Stimulated activated CD8-positive, alpha-beta memory T cell treated with anti-CD3 and anti-CD28 coated beads, Interleukin-15, amount 100 ng/mL, for 1 hour (primary cell): Measurements from ENCODE around the gene NCOA4.
A peak's percentile ranks its signal among the peaks of the same experiment; 100 is the strongest.
"Not testable (repeated sequence)": the region's sequence is repeated elsewhere in the genome, so short reads cannot be mapped to it uniquely, and the experiment has no call there.

Source experiments
- DNase-seq: peaks from one replicate; pipeline ENCODE4 v3.0.0-alpha.2; 2020; ENCODE audit warnings: low read depth

NCOA4 gene

DNA sequence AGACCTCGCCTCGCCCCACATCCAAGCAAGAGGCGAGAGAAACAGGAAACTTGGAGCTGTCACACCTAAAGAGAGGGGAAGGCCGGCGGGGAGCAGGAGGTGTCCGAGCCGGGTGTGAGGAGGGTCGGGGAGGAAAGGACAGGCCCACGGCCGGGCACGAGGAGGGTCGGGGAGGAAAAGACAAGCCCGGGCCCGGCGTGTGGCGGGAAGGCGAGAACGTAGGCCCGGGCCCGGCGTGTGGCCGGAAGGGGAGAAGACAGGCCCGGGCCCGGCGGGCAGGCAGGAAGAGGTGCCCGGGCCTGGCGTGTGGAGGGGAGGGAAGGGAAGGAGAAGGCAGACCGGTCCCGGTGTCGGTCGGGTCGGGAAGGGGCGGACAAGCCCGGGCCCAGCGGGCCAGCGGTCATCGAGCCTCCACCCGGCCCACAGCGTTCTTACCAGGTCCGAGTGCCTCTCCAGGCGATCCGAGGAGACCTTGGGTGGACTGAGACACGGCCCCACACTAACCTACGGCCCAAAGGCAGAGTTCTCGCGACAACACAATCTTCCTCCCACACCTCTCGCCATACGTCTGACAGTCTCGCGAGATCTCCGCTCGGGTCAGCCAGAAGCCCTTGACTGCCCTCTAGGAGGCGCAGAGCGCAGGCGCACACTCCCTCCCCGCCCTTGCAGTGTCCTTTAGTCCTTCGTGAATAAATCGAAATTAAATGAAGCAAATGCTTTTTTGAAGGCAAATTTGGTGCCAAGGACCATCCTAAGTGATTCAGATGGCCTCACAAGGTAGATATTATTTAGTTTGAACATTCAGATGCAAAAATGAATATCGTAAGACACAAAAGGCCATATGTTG is at the start of gene NCOA4:
TSS of gene NCOA4 (minus strand) at position 533 of the 847 bp plus-strand sequence. CDS start 13,943 bp downstream, outside the sequence.
- peak; percentile 90 for DNase-seq

DNA sequence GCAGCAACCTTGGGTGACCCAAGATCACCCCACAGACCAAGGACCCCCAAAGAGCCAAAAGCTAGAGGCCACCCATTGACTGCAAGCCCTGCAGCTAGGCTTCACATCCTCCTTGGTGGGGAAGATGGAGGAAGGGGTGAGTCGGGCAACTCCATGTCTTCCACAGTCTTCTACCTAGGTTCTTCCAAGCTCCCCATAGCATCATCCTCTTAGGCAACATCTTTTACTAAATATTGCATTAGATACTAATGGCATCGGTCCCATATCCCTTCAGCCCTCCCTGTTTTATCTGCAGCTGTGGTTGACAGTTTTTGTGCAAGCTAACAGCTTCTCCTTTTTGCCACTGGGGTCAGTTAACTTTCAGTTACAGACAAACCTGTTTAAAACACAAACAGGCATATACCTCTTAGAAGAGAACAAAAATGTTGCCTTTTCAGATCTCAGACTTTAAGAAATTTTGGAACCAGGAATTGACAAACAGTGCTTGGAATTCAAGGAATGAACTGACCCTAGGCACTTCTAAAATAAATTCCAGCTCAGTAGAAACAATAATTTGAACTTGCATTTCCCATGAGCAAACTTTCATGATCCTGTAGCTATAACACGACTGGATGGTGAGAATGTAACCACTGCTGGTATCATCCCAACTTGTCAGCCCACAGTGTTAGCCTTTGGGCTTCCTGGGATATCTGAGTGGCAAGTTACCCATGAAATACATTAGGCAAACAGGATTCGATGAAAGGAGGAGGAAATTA is 49.6 kb upstream of the NCOA4 start:
- DNase-seq = no peak

DNA sequence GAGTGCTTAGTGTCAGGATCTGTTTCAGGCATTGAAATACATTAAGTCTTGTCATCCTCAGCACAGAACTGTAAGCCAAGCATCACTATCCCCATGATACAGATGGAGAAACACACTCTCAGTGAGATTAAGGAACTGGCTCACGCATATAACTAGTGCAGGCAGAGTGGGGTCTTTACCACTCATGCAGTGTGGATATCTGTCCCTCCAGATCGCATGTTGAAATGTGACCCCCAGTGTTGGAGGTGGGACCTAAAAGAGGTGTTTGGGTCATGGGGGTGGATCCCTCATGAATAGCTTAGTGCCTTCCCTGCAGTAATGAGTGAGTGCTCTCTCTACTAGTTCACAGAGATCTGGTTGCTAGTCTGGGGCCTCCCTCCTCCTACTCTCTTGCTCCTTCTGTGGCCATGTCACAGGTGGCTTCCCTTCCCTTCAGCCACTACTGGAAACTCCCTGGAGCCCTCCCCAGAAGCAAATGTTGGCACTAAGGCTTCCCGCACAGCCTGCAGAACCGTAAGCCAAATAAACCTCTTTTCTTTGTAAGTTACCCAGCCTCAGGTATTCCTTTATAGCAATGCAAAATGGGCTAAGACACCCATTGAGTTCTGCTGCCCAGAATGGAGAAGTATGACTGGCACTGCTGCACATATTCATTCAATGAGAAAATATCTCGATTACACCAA is 47.4 kb upstream of the NCOA4 start:
- DNase-seq = no peak

DNA sequence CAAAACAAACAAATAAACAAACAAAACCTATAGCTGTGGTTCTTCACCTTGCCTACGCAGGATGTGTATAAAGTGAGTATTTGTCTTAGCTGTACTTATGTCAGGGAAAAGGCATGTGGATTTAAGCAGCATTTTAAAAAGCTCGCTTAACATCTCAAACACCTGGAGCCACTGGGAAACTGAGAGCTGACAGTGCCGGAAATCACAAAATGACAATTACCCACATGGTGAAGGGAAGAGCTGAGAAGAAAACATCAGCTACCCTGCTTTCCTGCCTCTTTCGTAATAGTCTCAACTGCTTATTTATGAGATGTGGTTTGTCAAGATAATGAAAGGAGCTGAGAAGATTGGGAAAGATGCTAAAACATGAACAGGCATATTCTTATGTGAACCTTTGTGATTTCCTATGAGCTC is 46.7 kb upstream of the NCOA4 start:
- DNase-seq = no peak

DNA sequence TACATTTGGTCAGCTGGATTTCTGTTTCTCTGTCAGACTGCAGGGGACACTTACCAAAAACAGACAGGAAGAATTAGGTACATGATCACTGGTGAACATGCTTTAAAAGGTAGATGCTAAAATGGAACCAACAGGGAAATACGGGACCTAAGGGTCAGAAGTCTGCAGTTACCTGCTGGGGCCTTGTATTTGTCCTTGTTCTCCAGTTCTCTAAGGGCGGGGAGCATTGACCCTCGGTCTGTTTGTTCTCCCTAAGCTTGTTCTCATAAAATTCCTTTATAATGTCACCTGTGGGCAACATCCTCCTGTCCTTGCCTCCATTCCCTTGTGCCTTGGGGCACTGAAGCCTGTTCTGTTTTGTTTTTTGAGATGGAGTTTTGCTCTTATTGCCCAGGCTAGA is 45.4 kb upstream of the NCOA4 start:
- no peak for DNase-seq

DNA sequence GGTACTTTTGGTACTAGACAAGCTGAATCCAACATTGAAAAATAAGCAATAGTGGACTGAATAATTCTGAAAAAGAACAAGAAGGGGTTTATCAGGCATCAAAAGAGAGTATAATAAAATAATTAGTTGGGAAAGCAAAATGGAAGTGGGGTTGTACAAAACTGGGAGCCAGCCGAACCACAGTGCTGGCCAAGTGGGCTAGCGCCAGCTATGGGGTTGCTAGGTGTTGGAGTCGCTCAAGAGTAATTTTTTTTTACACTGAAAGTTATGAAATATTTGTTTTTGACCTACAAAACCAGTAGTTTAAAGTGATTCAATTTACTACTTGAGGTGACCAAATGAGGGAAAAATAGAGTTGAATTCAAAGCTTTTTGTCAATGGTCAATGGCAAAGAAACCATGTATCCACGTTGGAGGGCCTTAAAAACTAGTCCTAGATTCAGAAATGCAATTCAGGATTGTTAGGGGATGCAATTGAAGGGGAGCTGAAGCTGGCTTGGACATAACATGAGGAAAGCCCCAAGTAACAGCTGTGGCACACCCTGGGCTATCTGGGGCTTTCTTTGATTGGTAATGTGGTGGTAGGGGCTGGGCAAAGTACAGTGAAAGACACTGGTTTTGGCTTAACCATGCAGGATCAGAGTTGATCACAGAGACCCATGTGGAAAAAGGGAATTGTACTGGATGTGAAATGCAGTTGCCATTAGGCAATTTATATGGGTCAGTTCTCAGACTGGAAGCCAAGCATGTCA is 43.9 kb upstream of the NCOA4 start:
- no peak for DNase-seq

DNA sequence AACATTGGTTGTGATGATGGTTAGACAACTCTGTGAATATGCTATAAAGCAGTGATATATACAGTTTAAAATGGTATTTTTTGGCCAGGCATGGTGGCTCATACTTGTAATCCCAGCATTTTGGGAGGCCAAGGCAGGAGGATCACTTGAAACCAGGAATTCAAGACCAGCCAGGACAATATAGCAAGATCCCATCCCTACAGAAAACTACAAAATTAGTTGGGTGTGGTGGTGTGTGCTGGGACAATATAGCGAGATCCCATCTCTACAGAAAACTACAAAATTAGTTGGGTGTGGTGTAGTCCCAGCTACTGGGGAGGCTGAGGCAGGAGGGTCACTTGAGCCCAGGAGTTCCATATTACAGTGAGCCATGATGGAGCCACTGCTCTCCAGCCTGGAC is 43.1 kb upstream of the NCOA4 start:
- DNase-seq = no peak

DNA sequence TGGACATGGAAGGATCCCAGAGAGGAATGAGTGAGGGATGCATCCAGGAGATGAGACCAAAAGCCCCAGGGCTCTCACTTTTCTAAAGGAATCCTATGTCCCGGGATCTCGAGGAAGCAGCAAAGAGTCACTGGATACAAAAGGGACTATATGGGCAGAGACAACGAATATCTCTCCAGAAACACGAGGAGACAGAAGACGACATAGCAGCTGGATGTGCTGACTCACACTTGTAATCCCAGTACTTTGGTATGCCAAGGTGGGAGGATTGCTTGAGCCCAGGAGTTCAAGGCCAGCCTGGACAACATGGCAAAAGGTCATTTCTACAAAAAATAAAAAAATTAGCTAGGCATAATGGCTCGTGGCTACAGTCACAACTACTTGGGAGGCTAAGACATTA is 40.3 kb upstream of the NCOA4 start:
- DNase-seq = no peak

DNA sequence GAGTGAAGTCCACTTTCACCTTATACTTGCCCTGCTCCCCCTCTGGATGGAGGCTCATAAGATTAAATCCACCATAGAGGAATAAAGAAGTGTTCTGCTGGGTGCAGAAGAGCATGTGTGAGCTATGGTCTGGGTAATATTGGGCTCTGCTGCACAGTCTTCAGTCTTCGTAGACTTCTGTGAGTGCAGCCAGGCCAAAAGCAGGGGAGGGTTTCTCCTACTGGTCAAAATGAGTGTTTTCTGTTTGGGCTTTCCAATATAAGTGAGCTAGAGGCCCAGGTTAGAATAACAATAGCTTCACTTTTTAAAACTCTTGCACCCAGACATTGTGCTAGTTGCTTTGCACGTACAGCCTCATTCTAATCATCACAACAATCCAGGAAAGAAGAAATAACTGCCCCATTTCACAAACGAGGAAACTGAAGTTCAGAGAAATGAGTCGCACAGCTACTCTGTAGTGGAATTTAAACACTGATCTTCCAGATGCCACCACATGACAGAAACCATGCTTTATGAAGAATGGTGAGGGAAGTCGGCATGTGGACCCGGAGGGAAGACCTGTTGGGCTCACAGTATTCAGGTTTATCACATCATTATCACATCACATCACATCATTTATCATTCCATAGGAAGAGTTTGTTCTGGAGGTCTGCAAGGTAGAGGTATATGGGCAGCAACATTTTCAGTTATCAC is 39.5 kb upstream of the NCOA4 start:
- DNase-seq = no peak

DNA sequence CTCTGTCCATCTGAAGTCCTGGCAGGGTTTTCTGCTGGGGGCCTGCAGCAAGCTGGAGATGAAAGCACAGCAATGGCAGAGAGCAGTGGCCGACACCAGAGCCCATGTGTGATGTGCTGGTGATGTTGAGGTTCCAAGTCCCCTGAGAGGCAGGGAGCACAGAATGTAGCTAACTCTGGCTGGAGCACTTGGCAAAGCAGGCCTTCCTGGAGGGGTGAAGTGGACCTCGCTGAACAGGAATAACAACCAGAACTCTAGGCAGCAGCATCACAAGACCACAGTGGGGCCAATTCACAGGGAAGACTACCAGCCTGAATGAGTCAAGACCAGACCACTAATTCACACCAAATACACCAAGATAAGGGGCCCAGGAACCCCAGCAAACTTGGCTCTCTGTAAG is 38.5 kb upstream of the NCOA4 start:
- DNase-seq = no peak

DNA sequence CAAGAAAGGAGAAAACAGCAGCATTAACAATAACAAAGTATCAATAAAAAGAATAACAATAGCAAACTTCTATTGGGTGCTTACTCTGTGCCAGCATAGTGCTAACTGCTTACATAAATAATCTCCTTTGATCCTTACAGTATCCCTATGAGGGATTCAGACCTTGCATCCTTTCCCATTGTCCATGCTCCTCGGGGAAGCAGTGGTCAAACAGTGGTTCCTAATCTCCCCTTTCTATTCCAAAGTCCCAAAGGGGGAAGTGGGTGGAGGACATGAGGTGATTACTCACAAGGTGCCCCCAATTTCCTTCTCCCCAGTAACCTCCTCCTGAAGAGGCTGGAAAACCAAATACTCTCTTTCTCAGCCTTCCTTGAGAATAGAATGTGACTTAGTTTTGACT is 37.7 kb upstream of the NCOA4 start:
- no peak for DNase-seq

DNA sequence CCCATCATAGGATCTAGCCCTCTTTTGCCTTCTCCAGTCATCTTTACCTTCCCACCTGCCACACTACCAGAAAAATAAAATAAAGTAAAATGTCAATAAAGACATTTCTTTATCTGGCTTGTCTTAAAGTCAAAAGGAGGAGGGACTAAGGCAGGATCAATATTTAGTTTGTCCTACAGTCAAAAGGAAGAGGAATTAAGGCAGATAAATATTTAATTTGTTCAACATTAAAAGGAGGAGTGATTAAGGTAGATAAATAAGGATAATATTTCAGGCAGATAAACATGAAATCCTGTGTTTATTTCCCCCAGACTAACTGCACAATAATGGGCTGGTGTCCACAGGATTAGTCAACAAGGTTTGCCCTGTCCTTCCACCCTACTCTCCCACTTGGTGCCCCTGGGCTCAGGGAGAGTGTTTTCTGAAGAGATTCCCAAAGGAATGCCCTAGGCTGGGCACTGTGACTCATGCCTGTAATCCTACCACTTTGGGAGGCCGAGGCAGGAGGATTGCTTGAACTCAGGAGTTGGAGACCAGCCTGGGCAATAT is 33.9 kb upstream of the NCOA4 start:
- no peak for DNase-seq

DNA sequence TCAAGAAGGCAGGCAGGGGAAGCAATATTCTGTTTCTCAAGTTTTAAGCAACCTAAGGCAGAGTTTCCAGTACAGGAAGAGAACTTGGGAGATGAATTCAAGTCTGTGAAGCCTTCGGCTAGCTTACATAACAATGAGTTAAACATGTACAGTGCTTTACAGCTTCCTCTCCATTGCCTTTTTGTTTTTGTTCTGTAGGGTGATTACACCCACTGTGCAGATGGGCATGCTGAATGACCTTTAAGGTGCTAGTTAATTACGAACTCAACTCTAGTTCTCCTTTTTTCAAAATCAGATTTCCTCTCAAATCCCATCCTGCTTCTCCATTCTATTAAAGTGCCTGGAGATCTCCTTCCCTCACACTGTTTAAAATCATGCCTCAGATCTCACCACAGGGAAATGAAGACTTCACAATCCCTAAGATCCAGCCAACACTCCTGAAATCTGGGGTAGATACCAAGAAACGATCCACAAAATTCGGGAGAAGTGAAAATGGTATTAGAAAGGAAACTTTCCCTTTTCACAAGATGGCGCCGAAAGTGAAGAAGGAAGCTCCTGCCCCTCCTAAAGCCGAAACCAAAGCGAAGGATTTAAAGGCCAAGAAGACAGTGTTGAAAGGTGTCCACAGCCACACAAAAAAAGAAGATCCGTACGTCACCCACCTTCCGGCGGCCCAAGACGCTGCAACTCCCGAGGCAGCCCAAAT is 32.5 kb upstream of the NCOA4 start:
- no peak for DNase-seq

DNA sequence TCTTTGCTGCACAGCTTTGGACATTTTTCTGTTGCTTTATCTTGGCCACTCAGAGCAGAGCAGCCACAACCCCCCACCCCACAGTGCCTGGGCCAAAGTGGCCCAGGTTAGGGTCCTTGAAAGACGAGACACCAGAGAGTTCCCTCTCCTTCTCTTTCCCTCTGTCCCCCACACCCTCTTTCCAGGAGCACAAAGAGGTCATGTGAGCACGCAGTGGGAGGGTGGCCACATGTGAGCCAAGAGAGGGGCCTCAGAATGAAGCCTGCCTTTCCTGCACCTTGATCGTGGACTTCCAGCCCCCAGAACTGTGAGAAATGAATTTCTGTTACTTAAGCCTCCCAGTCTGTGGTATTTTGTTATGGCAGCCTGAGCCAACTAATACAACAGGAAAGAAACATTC is 30.3 kb upstream of the NCOA4 start:
- DNase-seq = no peak

DNA sequence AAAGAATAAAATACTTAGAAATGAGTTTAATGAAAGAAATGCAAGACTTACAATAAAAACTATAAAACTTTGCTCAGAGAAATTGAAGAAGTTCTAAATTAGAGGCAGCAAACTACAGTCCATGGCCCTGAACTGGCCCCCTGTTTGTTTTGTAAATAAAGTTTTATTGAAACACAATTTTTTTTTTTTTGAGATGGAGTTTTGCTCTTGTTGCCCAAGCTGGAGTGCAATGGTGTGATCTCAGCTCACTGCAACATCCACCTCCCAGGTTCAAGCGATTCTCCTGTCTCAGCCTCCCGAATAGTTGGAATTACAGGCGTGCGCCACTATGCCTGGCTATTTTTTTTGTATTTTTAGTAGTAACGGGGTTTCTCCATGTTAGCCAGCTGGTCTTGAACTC is 27.5 kb upstream of the NCOA4 start:
- not testable (repeated sequence) for DNase-seq

DNA sequence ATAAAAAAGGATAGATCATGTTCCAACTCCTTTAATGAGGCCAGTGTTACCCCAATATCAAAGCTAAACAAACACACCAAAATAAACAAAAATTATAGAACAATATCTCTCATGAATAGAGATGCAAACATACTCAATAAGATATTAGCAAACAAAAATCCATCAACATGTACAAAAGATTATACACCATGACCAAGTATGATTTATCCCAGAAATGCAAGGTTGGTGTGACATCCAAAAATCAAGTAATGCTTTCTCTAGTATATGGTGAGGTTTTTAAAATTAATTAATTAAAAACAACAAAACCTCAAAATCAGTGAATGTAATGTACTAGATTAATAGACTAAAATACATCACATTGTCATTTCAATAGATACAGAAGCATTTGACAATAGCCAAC is 26.6 kb upstream of the NCOA4 start:
- no peak for DNase-seq

DNA sequence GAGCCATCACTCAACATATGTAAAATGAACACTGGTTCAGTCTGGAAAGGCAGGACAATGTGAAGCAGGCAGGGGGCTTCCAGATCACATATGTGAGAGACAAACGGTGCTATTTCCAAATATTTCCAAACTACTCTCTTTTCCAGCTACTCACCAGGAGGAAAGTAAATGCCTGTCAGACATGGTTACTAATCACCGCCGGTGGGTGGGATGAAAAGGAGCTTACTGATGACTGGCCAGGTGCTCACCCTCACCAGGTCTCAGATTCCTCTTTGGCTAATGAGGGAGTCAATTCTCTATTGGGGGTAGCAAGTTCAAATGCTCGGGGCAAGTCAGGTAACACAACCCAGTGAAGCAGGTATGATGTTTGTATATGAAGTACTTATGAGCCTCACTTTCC is 25.3 kb upstream of the NCOA4 start:
- no peak for DNase-seq

DNA sequence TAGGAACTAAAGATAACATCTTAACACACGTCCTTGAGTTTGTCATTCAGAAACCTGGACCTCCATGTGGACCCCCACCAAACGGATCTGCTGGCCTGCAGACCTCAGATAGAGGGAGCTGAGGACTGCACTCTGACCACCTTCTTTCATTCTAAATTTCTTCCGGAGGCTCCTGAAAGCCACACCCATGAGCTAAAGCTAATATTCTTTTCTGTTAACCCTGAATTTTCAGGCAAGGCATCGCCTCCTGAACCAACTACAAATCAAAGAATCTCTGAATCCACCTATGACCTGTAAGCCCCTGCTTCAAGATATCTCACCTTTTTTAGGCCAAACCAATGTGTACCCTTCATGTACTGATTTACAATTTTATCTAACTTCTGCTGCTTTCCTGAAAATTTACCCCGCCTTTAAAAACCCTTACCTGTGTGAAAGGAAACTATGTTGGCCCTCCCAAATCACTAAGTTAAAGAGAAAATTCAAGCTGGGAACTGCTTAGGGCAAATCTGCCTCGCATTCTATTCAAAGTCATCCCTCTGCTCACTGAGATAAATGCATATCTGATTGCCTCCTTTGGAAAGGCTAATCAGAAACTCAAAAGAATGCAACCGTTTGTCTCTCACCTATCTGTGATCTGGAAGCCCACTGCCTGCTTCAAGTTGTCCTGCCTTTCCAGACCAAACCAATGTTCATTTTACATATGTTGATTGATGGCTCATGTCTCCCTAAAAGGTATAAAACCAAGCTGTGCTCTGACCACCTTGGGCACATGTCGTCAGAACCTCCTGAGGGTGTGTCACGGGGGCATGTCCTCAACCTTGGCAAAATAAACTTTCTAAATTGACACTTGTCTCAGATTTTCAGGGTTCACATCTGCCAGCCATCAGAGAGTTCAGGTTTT is 23.4 kb upstream of the NCOA4 start:
- no peak for DNase-seq

DNA sequence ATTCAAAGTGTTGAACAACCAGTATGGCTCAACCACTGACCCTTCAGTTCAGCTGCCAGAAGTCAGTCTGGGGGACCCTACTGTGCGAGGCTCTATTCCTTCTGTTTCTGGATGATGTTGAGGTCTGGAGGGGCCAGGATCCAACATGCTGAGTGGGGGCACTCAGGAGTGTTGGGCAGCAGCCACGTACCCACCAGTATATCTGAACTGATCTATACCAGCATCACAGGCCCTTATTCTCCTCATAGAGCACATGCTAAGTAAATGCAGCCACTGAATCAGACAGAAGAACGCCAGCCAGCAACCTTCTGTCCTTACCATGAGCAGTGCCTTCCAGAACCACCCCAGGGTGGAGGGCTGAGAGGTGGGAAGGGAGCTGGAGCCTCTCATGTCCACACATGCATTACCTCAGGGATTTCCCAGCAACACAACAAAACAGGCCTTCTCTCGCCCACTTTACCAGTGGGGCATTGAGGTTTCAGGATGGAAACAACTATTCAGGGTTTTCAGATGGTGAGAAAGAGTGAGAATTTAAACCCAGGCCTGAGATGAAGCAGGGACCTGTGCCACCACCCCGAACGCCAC is 22.5 kb upstream of the NCOA4 start:
- DNase-seq = no peak
